H1 (cell line): ENCODE data around the gene IMPDH1. TPM values are rescaled to one million over a fixed set of nuclear protein-coding genes. Genes with fewer than 3 reads are reported as not detected.

ENCODE experiments used
- CTCF ChIA-PET: fragments of 300-600 bp; sonication (Branson Sonifier 250); formaldehyde crosslinking; loops from one replicate; lab custom pipeline; 2021; ENCODE audit not compliant: partially characterized antibody; lab: Charles Lee
- POLR2A ChIA-PET: fragments of 300-600 bp; sonication (Branson Sonifier 250); formaldehyde crosslinking; loops from one replicate; lab custom pipeline; 2021; ENCODE audit warnings: inconsistent platforms; ENCODE audit not compliant: partially characterized antibody; lab: Charles Lee
- DNase-seq, 2 experiments: peaks; one replicate each; pipeline versions ENCODE4 v3.0.0 to v3.0.0-alpha.2; 2010 to 2022; ENCODE audit warnings: low spot score in 2 of 2, low read depth in 1 of 2, mixed read lengths in 1 of 2
- FAIRE-seq: peaks from 2 replicates; lab custom pipeline; 2011; peaks lifted over from hg19 to GRCh38; lab: Jason Lieb, UNC
- H2AFZ ChIP-seq: 2 replicates; pipeline ENCODE4 v1.8.1; 2012; ENCODE audit warnings: low read length, inconsistent platforms
- H2AK5ac ChIP-seq: 2 replicates; pipeline ENCODE4 v1.6.1; 2013; ENCODE audit warnings: low read depth, low read length
- H2BK120ac ChIP-seq: replicated peaks from 2 replicates; pipeline ENCODE3; 2013; ENCODE audit warnings: low read depth, low read length, inconsistent platforms
- H2BK12ac ChIP-seq: 2 replicates; pipeline ENCODE4 v1.6.1; 2013; ENCODE audit warnings: low read depth, low read length
- H2BK15ac ChIP-seq: 2 replicates; pipeline ENCODE4 v1.6.1; 2013; ENCODE audit warnings: low read length
- H2BK20ac ChIP-seq: 2 replicates; pipeline ENCODE4 v1.6.1; 2013; ENCODE audit warnings: low read length
- H2BK5ac ChIP-seq: 2 replicates; pipeline ENCODE4 v1.6.1; 2013; ENCODE audit warnings: low read depth, low read length
- H3K14ac ChIP-seq: 2 replicates; pipeline ENCODE4 v1.6.1; 2013; ENCODE audit warnings: inconsistent platforms; ENCODE audit not compliant: insufficient read length
- H3K18ac ChIP-seq: 2 replicates; pipeline ENCODE4 v1.6.1; 2013; ENCODE audit warnings: low read length; ENCODE audit errors: extremely low read depth
- H3K23ac ChIP-seq: 2 replicates; pipeline ENCODE4 v1.6.1; 2013; ENCODE audit warnings: inconsistent platforms; ENCODE audit not compliant: insufficient read length
- H3K23me2 ChIP-seq: 2 replicates; pipeline ENCODE4 v1.6.1; 2013; ENCODE audit warnings: low read depth, low read length
- H3K27ac ChIP-seq: 2 replicates; pipeline ENCODE4 v1.6.1; 2011; ENCODE audit warnings: low read depth, low read length, inconsistent platforms
- H3K27me3 ChIP-seq, 4 experiments: replicated peaks in 1 of 4; 1 replicate in 1 of 4; 2 replicates in 3 of 4; pipeline versions ENCODE4 v1.6.1 to v1.8.1; 2011 to 2013; ENCODE audit warnings: low read length in 3 of 4, mild to moderate bottlenecking in 3 of 4, inconsistent platforms in 2 of 4, mixed read lengths in 2 of 4, moderate library complexity in 1 of 4; ENCODE audit not compliant: control insufficient read depth in 3 of 4, insufficient read depth in 3 of 4; ENCODE audit errors: extremely low read depth in 1 of 4
- H3K36me3 ChIP-seq, 4 experiments: 2 replicates each; pipeline versions ENCODE4 v1.6.1 to v1.8.1; 2011 to 2013; ENCODE audit warnings: mild to moderate bottlenecking in 4 of 4, low read length in 3 of 4, moderate library complexity in 2 of 4, control low read depth in 1 of 4, inconsistent platforms in 1 of 4; ENCODE audit not compliant: insufficient read depth in 4 of 4, control insufficient read depth in 2 of 4
- H3K4ac ChIP-seq: replicated peaks from 2 replicates; pipeline ENCODE3; 2013; ENCODE audit warnings: low read length, low read depth, mixed read lengths, inconsistent platforms; ENCODE audit not compliant: insufficient read length
- H3K4me1 ChIP-seq, 4 experiments: replicated peaks in 1 of 4; 1 replicate in 1 of 4; 2 replicates in 3 of 4; pipeline versions ENCODE4 v1.6.1 to v1.8.1; 2011 to 2013; ENCODE audit warnings: low read length in 3 of 4, inconsistent platforms in 2 of 4, mixed read lengths in 1 of 4; ENCODE audit not compliant: insufficient read depth in 4 of 4, control insufficient read depth in 3 of 4
- H3K4me2 ChIP-seq, 2 experiments: 2 replicates each; pipeline versions ENCODE4 v1.6.1 to v1.8.1; 2011 to 2013; ENCODE audit warnings: low read depth in 2 of 2, low read length in 2 of 2, control low read depth in 1 of 2, inconsistent platforms in 1 of 2, mild to moderate bottlenecking in 1 of 2; ENCODE audit not compliant: insufficient read depth in 1 of 2
- H3K4me3 ChIP-seq, 4 experiments: fragments of 200-600, 300-600 bp in 1 of 4; sonication (generic), shearing (Covaris generic), sonication (Bioruptor Twin) in 1 of 4; 2 replicates each; pipeline versions ENCODE4 v1.5.1 to v1.8.1; 2011 to 2016; ENCODE audit warnings: low read length in 4 of 4, low read depth in 3 of 4, control low read depth in 2 of 4, inconsistent platforms in 2 of 4, mild to moderate bottlenecking in 2 of 4, mixed read lengths in 1 of 4, moderate library complexity in 1 of 4; ENCODE audit not compliant: insufficient read depth in 2 of 4; ENCODE audit errors: extremely low read depth in 1 of 4
- H3K56ac ChIP-seq: replicated peaks from 2 replicates; pipeline ENCODE3; 2013; ENCODE audit warnings: low read depth, mild to moderate bottlenecking, mixed read lengths, low read length, inconsistent platforms; ENCODE audit not compliant: insufficient read length
- H3K79me1 ChIP-seq: 2 replicates; pipeline ENCODE4 v1.6.1; 2013; ENCODE audit warnings: low read depth, low read length, control low read depth
- H3K79me2 ChIP-seq, 2 experiments: 2 replicates each; pipeline versions ENCODE4 v1.6.1 to v1.8.1; 2012 to 2013; ENCODE audit warnings: low read length in 2 of 2, mild to moderate bottlenecking in 2 of 2, inconsistent platforms in 1 of 2; ENCODE audit not compliant: insufficient read depth in 2 of 2, control insufficient read depth in 1 of 2
- H3K9ac ChIP-seq, 4 experiments: replicated peaks in 1 of 4; 1 replicate in 1 of 4; 2 replicates in 3 of 4; pipeline versions ENCODE4 v1.6.1 to v1.8.1; 2011 to 2013; ENCODE audit warnings: low read depth in 3 of 4, low read length in 3 of 4, control low read depth in 2 of 4, mild to moderate bottlenecking in 2 of 4, moderate library complexity in 2 of 4, inconsistent platforms in 1 of 4; ENCODE audit errors: extremely low read depth in 1 of 4
- H3K9me3 ChIP-seq, 2 experiments: 2 replicates each; pipeline versions ENCODE4 v1.6.1 to v1.8.1; 2012 to 2013; ENCODE audit warnings: mild to moderate bottlenecking in 2 of 2, moderate library complexity in 2 of 2, control low read depth in 1 of 2, inconsistent platforms in 1 of 2, low read depth in 1 of 2, low read length in 1 of 2, mixed read lengths in 1 of 2; ENCODE audit not compliant: insufficient read depth in 2 of 2
- H4K20me1 ChIP-seq, 2 experiments: replicated peaks in 1 of 2; 2 replicates each; pipeline versions ENCODE3 to v1.8.1; 2011 to 2013; ENCODE audit warnings: inconsistent platforms in 2 of 2, low read length in 2 of 2, mild to moderate bottlenecking in 1 of 2; ENCODE audit not compliant: insufficient read depth in 2 of 2, control insufficient read depth in 1 of 2
- H4K5ac ChIP-seq: 2 replicates; pipeline ENCODE4 v1.6.1; 2013; ENCODE audit warnings: low read length, low read depth, mixed read lengths, inconsistent platforms; ENCODE audit not compliant: insufficient read length
- H4K8ac ChIP-seq: 2 replicates; pipeline ENCODE4 v1.8.0; 2013; ENCODE audit warnings: mild to moderate bottlenecking, moderate library complexity, low read length, inconsistent platforms; ENCODE audit not compliant: insufficient read depth; ENCODE audit errors: extremely low read depth
- H4K91ac ChIP-seq: replicated peaks from 2 replicates; pipeline ENCODE3; 2013; ENCODE audit warnings: low read length, mixed read lengths, inconsistent platforms; ENCODE audit not compliant: insufficient read length
- ASH2L ChIP-seq: fragments of 200-600, 300-600 bp; sonication (generic); IDR thresholded peaks from one replicate; pipeline ENCODE4 v1.7.1; 2017; ENCODE audit warnings: low read length
- BCL11A ChIP-seq, 2 experiments: IDR thresholded peaks; one replicate each; pipeline ENCODE4 v1.6.1; 2011; ENCODE audit warnings: low read depth in 2 of 2, low read length in 2 of 2, mild to moderate bottlenecking in 2 of 2
- CBX5 ChIP-seq: fragments of 300-800, 300-1000 bp; sonication (generic); IDR thresholded peaks from 2 replicates; pipeline ENCODE4 v1.7.1; 2016; ENCODE audit warnings: antibody characterized with exemption, low read length, low read depth
- CBX8 ChIP-seq: fragments of 300-800, 300-1000 bp; sonication (generic); IDR thresholded peaks from 2 replicates; pipeline ENCODE4 v1.7.1; 2016; ENCODE audit warnings: low read depth, low read length, borderline replicate concordance
- EGR1 ChIP-seq: IDR thresholded peaks from 2 replicates; pipeline ENCODE4 v1.6.1; 2011; ENCODE audit warnings: low read depth, low read length, borderline replicate concordance
- FOSL1 ChIP-seq: IDR thresholded peaks from 2 replicates; pipeline ENCODE4 v1.6.1; 2011; ENCODE audit warnings: mild to moderate bottlenecking, low read depth, low read length, moderate library complexity; ENCODE audit not compliant: insufficient read depth
- NRF1 ChIP-seq: IDR thresholded peaks from 2 replicates; pipeline ENCODE4 v1.6.1; 2011; ENCODE audit warnings: mild to moderate bottlenecking, low read depth, low read length, improper control_type of control experiment
- RNF2 ChIP-seq: fragments of 200-900, 300-1000 bp; sonication (generic); IDR thresholded peaks from 2 replicates; pipeline ENCODE4 v1.7.1; 2016; ENCODE audit warnings: borderline replicate concordance, low read depth, mild to moderate bottlenecking, antibody characterized with exemption, low read length; ENCODE audit not compliant: poor library complexity, severe bottlenecking; ENCODE audit errors: missing control alignments
- SP1 ChIP-seq: IDR thresholded peaks from 2 replicates; pipeline ENCODE4 v1.6.1; 2011; ENCODE audit warnings: low read depth, low read length
- SRF ChIP-seq: IDR thresholded peaks from 2 replicates; pipeline ENCODE4 v1.6.1; 2011; ENCODE audit warnings: mild to moderate bottlenecking, low read depth, low read length, moderate library complexity
- WGBS, 2 experiments: shearing (Covaris generic) in 1 of 2; methylation state at CpG; one replicate each; pipeline versions ENCODE4 v1.1.6 to v1.1.7; 2013 to 2015; ENCODE audit warnings: low lambda C conversion rate in 2 of 2, mixed read lengths in 2 of 2, inconsistent platforms in 1 of 2, low coverage in 1 of 2, missing lambda C conversion rate in 1 of 2; ENCODE audit not compliant: insufficient replicate concordance in 2 of 2, insufficient coverage in 1 of 2, insufficient read length in 1 of 2; ENCODE audit errors: extremely low coverage in 1 of 2, missing lambda C conversion rate in 1 of 2; 5-methylcytosine and 5-hydroxymethylcytosine counted together
- polyA plus RNA-seq, 7 experiments: library from polyadenylated mRNA; depleted of rRNA in 3 of 7; stranded (reverse) in 5 of 7; unstranded in 2 of 7; fragments of >200 nt in 5 of 7; fragments of 200-250 nt in 2 of 7; gene quantifications; 1 replicate in 5 of 7; 2 replicates in 1 of 7; 4 replicates in 1 of 7; pipeline versions ENCODE4 v1.2.1 to v1.2.3, GENCODE V29; 2011 to 2013; ENCODE audit warnings: missing spikeins in 2 of 7, mixed read lengths in 2 of 7
- total RNA-seq: library from RNA; stranded (reverse); fragmentation: NEBNext Ultra II Directional; extraction: Animal tissue kit (Norgen Biotek cat#: 25700); gene quantifications from 2 replicates; pipeline ENCODE4 v1.2.1, GENCODE V29; 2021
- TF ChIP-seq, protein P1 (sequence below): IDR thresholded peaks from 2 replicates; pipeline ENCODE4 v1.6.1; 2012; ENCODE audit warnings: low read length, inconsistent platforms

IMPDH1 gene
- total and polyA plus RNA-seq, 2 of the 8 experiments (the other 6 are each of a cell fraction or from before 2014, with no cell fraction given) = 45.8 TPM

GRCh38 chr7:128456255-128456725, 46.5 kb upstream of the IMPDH1 start:
- Histone ChIP-seq H3K36me3 (peaks cover 3 to 15% (median 7%) of the 10 kb centered on the region in 4 experiments; a peak in 6 of 8 replicates), H3K4me1 (peaks cover 9 to 20% (median 14%) of the 10 kb centered on the region in 4 experiments), H4K20me1 (peaks cover 4 to 8% of the 10 kb centered on the region in 2 experiments), H2BK15ac (no peak overlapping the region), H3K4ac (peak overlapping the region; percentile 96), H3K23me2 (peaks cover 9% of the 10 kb centered on the region; the same call in 1 of the 2 replicates), H3K14ac (peak overlapping the region; percentile 92), H2BK12ac (no peak overlapping the region), H3K9ac (peak overlapping the region; percentile 97 to 100 (median 98)), H4K91ac (peak overlapping the region; percentile 100), H4K5ac (peak overlapping the region; percentile 94), H3K56ac (peak overlapping the region; percentile 71), H2AK5ac (peak overlapping the region; percentile 79; the same call in 1 of the 2 replicates), H2AFZ (0 out of 2 replicates have a peak overlapping the region, but pooled peaks have one; percentile 55), H3K18ac (peak overlapping the region; percentile 79), H3K79me1 (peaks cover 9% of the 10 kb centered on the region), H3K4me3 (peak overlapping the region; percentile 96 to 100 (median 100)), H3K23ac (peak overlapping the region; percentile 98), H3K79me2 (peaks cover 0 to 47% of the 10 kb centered on the region in 2 experiments; a peak in 3 of 4 replicates), H2BK120ac (peak overlapping the region; percentile 94), H3K27ac (peak overlapping the region; percentile 93), H4K8ac (peak overlapping the region; percentile 98; the same call in 1 of the 2 replicates), H3K9me3 (no peaks in the 10 kb centered on the region), H2BK20ac (no peak overlapping the region), H3K4me2 (peak overlapping the region; percentile 73 to 97), H3K27me3 (no peaks in the 10 kb centered on the region; a peak in 2 of 7 replicates), H2BK5ac (peak overlapping the region; percentile 85)
- CTCF ChIA-PET = interaction anchor here (1.9 to 5.4 kb wide), 4 partner anchors 12 to 41 kb away, joined by 5 to 67 read pairs (median 18); no protein-coding TSS in a partner anchor
- POLR2A ChIA-PET = interaction anchor here (0.6 to 2.3 kb wide), 11 partner anchors 11 to 105 kb away, joined by 3 to 18 read pairs (median 3); no protein-coding TSS in a partner anchor
- DNase-seq (no peak), FAIRE-seq (no peak)
- 10% methylated on average over 5 of the region's 5 CpGs; no CpG with 5 or more reads in 1 of the 2 experiments for WGBS, 2 experiments
- TF ChIP-seq FOSL1 (no peak), CBX5 (no peak), SRF (no peak), RNF2 (no peak), BCL11A (IDR thresholded peaks at IDR 0.05; ENCODE audit: low read depth in 2 of 2, low read length in 2 of 2) (no peak), ASH2L (no peak), CBX8 (no peak), NRF1 (no peak), EGR1 (no peak), SP1 (no peak)
- TF ChIP-seq, protein P1, sequence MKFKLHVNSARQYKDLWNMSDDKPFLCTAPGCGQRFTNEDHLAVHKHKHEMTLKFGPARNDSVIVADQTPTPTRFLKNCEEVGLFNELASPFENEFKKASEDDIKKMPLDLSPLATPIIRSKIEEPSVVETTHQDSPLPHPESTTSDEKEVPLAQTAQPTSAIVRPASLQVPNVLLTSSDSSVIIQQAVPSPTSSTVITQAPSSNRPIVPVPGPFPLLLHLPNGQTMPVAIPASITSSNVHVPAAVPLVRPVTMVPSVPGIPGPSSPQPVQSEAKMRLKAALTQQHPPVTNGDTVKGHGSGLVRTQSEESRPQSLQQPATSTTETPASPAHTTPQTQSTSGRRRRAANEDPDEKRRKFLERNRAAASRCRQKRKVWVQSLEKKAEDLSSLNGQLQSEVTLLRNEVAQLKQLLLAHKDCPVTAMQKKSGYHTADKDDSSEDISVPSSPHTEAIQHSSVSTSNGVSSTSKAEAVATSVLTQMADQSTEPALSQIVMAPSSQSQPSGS = no peak
